ENCODE results near the gene ZNF618.

DNA sequence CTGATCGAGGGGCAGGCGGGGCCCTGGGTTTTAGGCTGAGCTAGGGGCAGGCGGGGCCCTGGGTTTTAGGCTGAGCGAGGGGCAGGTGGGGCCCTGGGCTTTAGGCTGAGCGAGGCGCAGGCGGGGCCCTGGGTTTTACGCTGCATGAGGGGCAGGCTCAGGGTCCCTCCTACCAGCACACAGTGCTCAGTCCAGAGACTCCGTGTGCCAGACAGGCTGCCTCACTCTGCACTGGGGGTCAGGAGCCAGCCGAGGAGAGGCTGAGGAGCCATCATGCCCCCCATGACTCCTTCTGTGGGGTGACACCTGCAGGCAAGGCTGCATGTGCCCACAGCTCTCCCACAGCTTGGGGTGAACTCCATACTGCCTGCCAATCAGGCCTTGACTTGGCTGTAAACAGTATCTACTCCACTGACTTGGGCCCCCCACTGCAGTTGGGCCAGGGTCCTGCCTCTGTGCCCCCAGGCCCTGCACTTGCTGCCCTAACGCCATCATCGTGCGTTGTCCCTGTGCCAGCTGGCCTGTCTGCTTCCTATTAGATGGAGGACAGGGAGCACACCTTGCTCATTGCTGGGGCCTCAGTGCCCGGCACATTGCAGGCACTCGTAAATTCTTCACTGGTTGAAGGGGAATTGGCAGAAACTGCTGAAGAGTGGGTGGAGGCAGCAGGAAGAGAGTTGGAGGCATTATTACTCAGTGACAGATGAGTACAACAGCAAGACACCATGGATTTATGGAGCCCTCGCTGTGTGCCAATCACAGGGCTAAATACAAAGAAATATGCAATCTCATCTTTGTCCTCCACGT is 123.3 kb downstream of the ZNF618 start:
- TF ChIP-seq, protein P1, sequence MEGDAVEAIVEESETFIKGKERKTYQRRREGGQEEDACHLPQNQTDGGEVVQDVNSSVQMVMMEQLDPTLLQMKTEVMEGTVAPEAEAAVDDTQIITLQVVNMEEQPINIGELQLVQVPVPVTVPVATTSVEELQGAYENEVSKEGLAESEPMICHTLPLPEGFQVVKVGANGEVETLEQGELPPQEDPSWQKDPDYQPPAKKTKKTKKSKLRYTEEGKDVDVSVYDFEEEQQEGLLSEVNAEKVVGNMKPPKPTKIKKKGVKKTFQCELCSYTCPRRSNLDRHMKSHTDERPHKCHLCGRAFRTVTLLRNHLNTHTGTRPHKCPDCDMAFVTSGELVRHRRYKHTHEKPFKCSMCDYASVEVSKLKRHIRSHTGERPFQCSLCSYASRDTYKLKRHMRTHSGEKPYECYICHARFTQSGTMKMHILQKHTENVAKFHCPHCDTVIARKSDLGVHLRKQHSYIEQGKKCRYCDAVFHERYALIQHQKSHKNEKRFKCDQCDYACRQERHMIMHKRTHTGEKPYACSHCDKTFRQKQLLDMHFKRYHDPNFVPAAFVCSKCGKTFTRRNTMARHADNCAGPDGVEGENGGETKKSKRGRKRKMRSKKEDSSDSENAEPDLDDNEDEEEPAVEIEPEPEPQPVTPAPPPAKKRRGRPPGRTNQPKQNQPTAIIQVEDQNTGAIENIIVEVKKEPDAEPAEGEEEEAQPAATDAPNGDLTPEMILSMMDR (IDR thresholded peaks at IDR 0.05), result no peak
- TF ChIP-seq POLR2AphosphoS5 (IDR thresholded peaks at IDR 0.05), result no peak
- no peak for TF ChIP-seq POLR2A (IDR thresholded peaks at IDR 0.05)
